Tibial nerve (tissue), 4 donors: ENCODE results near the gene FNBP1. TPM values are rescaled to one million over a fixed set of nuclear protein-coding genes. Genes with fewer than 3 reads are reported as not detected.

Experiments used
- DNase-seq, 2 donors: peaks; one replicate each; pipeline ENCODE4 v3.0.0-alpha.2; 2019; ENCODE audit warnings: low spot score in 2 of 2
- H3K27ac ChIP-seq, 4 donors: fragments of 200-600 bp; sonication (generic) in 3 of 4; one replicate each; pipeline ENCODE4 v1.5.1; 2017 to 2019; ENCODE audit warnings: mild to moderate bottlenecking in 1 of 4
- H3K27me3 ChIP-seq, 2 donors: fragments of 200-600 bp; sonication (generic) in 1 of 2; one replicate each; pipeline versions ENCODE4 v1.5.1 to v1.6.0; 2017 to 2019
- H3K36me3 ChIP-seq, 3 donors: fragments of 200-600 bp; sonication (generic); one replicate each; pipeline ENCODE4 v1.5.1; 2018 to 2019
- H3K4me1 ChIP-seq, 4 donors: fragments of 200-600 bp; sonication (generic) in 3 of 4; one replicate each; pipeline ENCODE4 v1.5.1; 2017 to 2019
- H3K4me3 ChIP-seq, 4 donors: fragments of 200-600 bp; sonication (generic) in 3 of 4; one replicate each; pipeline ENCODE4 v1.5.1; 2017 to 2019; ENCODE audit warnings: mild to moderate bottlenecking in 1 of 4, moderate library complexity in 1 of 4
- H3K9me3 ChIP-seq, 4 donors: fragments of 200-600 bp; sonication (generic) in 3 of 4; one replicate each; pipeline ENCODE4 v1.5.1; 2017 to 2019
- EP300 ChIP-seq, 2 donors: sonication (generic); formaldehyde crosslinking; IDR thresholded peaks; one replicate each; pipeline ENCODE4 v1.6.1; 2017; ENCODE audit warnings: antibody characterized with exemption in 2 of 2, mild to moderate bottlenecking in 1 of 2
- POLR2A ChIP-seq, 2 donors: fragments of 450-650 bp; IDR thresholded peaks; one replicate each; pipeline ENCODE4 v1.6.1; 2017; ENCODE audit warnings: antibody characterized with exemption in 2 of 2, mild to moderate bottlenecking in 2 of 2, moderate library complexity in 2 of 2
- WGBS, 2 donors: methylation state at CpG; one replicate each; pipeline ENCODE4 v1.1.5; 2018; 5-methylcytosine and 5-hydroxymethylcytosine counted together
- total RNA-seq, 4 donors: library from RNA; depleted of rRNA; stranded (reverse); fragments of >200 nt; gene quantifications; one replicate each; pipeline ENCODE4 v1.1.0, GENCODE V29; 2016
- TF ChIP-seq, protein P1 (sequence below), 5 experiments: fragments of 200-600 bp in 3 of 5; fragments of 450-650 bp in 2 of 5; sonication (generic) in 3 of 5; IDR thresholded peaks; one replicate each; pipeline ENCODE4 v1.5.1; 2016 to 2019; ENCODE audit warnings: antibody characterized with exemption in 5 of 5, mild to moderate bottlenecking in 3 of 5, moderate library complexity in 2 of 5

Gene FNBP1
- total RNA-seq, 4 donors from 2014 or later: 77.0 to 114 (median 86.4) TPM

DNA sequence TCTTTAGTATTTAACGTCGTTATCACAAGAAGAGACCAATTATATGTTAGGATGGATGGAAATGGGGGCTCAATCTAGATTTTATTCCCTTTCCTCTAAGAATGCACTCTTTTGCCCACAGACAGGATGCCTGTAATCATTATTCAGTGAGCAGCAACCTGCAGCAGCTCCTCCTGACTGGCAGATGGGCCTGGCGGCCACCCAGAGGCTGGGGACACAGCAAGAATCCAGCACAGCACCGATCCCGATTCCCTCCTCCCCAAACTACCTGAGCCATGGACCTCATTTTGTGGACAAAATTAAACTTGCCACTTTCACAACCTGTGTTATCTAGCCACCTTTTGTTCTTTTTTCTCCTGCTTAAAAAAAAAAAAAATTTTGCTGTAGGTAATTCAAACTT, 106.8 kb downstream of the FNBP1 start:
- no peaks in the 10 kb centered on the region for H3K27me3 ChIP-seq
- TF ChIP-seq, protein P1, sequence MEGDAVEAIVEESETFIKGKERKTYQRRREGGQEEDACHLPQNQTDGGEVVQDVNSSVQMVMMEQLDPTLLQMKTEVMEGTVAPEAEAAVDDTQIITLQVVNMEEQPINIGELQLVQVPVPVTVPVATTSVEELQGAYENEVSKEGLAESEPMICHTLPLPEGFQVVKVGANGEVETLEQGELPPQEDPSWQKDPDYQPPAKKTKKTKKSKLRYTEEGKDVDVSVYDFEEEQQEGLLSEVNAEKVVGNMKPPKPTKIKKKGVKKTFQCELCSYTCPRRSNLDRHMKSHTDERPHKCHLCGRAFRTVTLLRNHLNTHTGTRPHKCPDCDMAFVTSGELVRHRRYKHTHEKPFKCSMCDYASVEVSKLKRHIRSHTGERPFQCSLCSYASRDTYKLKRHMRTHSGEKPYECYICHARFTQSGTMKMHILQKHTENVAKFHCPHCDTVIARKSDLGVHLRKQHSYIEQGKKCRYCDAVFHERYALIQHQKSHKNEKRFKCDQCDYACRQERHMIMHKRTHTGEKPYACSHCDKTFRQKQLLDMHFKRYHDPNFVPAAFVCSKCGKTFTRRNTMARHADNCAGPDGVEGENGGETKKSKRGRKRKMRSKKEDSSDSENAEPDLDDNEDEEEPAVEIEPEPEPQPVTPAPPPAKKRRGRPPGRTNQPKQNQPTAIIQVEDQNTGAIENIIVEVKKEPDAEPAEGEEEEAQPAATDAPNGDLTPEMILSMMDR (IDR thresholded peaks at IDR 0.05): no peak
- no peak for TF ChIP-seq EP300 (IDR thresholded peaks at IDR 0.05)
- TF ChIP-seq POLR2A (IDR thresholded peaks at IDR 0.05): no peak
- no peak for DNase-seq
- no peaks in the 10 kb centered on the region for H3K36me3 ChIP-seq
- 70 to 71% methylated on average over 5 of the region's 5 CpGs for WGBS, 2 donors
- peak overlapping the region in 2 of 4 donors; percentile 15 to 29 for H3K27ac ChIP-seq
- H3K9me3 ChIP-seq: no peaks in the 10 kb centered on the region
- H3K4me3 ChIP-seq: no peak overlapping the region
- H3K4me1 ChIP-seq: peaks cover 0 to 80% (median 41%) of the 10 kb centered on the region in 4 donors

- no peaks in the 10 kb centered on the region for H3K27me3 ChIP-seq
- peak overlapping the region in 3 of 4 donors; percentile 44 to 86 (median 72) for H3K27ac ChIP-seq
- DNase-seq: no peak
- TF ChIP-seq, protein P1 (IDR thresholded peaks at IDR 0.05): no peak
- TF ChIP-seq EP300 (IDR thresholded peaks at IDR 0.05): no peak
- no peak for TF ChIP-seq POLR2A (IDR thresholded peaks at IDR 0.05)
- no peaks in the 10 kb centered on the region for H3K9me3 ChIP-seq
- 52 to 65% methylated on average over 5 of the region's 5 CpGs for WGBS, 2 donors
- peaks cover 0 to 91% (median 45%) of the 10 kb centered on the region in 4 donors for H3K4me1 ChIP-seq
- no peaks in the 10 kb centered on the region for H3K36me3 ChIP-seq
- no peak overlapping the region for H3K4me3 ChIP-seq
These were observed 108.2 kb downstream of the FNBP1 start for GRCh38 chr9:129934780-129935179.

GRCh38 chr9:129934041-129934591, 108.9 kb downstream of the FNBP1 start:
- Histone ChIP-seq H3K9me3 (no peaks in the 10 kb centered on the region), H3K4me3 (no peak overlapping the region), H3K27me3 (no peaks in the 10 kb centered on the region), H3K4me1 (peaks cover 0 to 86% (median 44%) of the 10 kb centered on the region in 4 donors), H3K27ac (peak overlapping the region in 3 of 4 donors; percentile 44 to 86 (median 72)), H3K36me3 (peaks cover 0 to 2% (median 0%) of the 10 kb centered on the region in 3 donors)
- DNase-seq: no peak
- 63 to 66% methylated on average over 4 of the region's 4 CpGs for WGBS, 2 donors
- no peak for TF ChIP-seq POLR2A (IDR thresholded peaks at IDR 0.05)
- no peak for TF ChIP-seq EP300 (IDR thresholded peaks at IDR 0.05)
- TF ChIP-seq, protein P1 (IDR thresholded peaks at IDR 0.05): no peak

- TF ChIP-seq EP300 (IDR thresholded peaks at IDR 0.05) (no peak), POLR2A (IDR thresholded peaks at IDR 0.05) (no peak)
- H3K27me3 ChIP-seq: no peaks in the 10 kb centered on the region
- no peak for DNase-seq
- peaks cover 0 to 9% (median 0%) of the 10 kb centered on the region in 3 donors for H3K36me3 ChIP-seq
- no peaks in the 10 kb centered on the region for H3K9me3 ChIP-seq
- WGBS, 2 donors: 41 to 46% methylated on average over 8 of the region's 8 CpGs
- no peak overlapping the region for H3K4me3 ChIP-seq
- H3K27ac ChIP-seq: peak overlapping the region in 3 of 4 donors; percentile 44 to 86 (median 72)
- H3K4me1 ChIP-seq: peaks cover 0 to 79% (median 37%) of the 10 kb centered on the region in 4 donors
These were observed 109.6 kb downstream of the FNBP1 start for GRCh38 chr9:129933185-129934040.

DNA sequence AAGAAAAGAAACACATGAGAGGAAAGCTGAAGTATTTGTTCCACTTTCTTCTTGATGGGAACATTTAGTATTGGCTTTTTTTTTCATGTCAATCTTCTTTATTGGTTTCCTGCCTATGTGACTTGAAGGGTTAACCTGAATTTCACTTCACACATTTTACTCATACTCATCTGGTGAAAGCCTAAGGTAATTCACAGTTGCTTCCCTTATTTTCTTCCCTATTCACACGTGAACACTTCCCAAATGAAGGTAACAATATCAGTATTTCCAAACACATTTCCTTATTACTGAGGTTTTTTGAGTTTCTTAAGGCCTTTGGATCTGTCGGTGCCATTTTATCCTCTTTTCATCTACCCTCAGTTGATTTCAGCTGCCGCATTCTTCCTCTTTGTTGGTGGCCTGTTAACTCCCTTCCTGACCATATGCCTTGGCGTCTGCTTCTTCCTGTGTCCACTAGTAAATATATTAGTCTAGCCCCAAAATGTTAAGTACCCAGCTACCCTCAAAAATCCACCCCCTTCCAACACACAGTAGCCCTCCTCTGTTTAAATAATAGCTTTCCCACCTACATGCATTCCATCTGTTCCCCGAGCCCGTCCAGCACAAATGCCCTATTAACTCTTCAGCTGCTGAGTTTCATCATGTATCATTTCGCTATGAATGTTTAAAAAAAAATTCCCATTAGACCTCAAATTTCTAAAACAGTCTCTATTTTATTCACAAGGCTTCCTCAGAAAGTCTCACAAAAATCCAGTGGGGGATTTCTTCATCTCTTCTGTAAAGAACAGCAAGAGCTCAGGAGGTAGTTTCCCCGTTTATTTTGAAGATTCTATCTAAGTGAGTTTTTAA, 110.5 kb downstream of the FNBP1 start:
- Histone ChIP-seq H3K27me3 (no peaks in the 10 kb centered on the region), H3K4me1 (peaks cover 0 to 70% (median 30%) of the 10 kb centered on the region in 4 donors), H3K9me3 (no peaks in the 10 kb centered on the region), H3K27ac (peak overlapping the region; percentile 40 to 86 (median 65)), H3K4me3 (no peak overlapping the region), H3K36me3 (peaks cover 0 to 18% (median 0%) of the 10 kb centered on the region in 3 donors)
- peak in 1 of 2 donors; percentile 39 for DNase-seq
- TF ChIP-seq, protein P1 (IDR thresholded peaks at IDR 0.05): no peak
- TF ChIP-seq POLR2A (IDR thresholded peaks at IDR 0.05) (no peak), EP300 (IDR thresholded peaks at IDR 0.05) (peak in 1 of 2 donors; percentile 20)
- 21% methylated on average over 8 of the region's 8 CpGs for WGBS, 2 donors
